ENCODE data around the gene FOXP1. TPM values are rescaled to one million over a fixed set of nuclear protein-coding genes. Genes with fewer than 3 reads are reported as not detected.

The FOXP1 gene
- total and polyA plus RNA-seq, 2 of the 8 experiments (the other 6 are each of a cell fraction or from before 2014, with no cell fraction given), result 13.9 to 25.4 TPM

DNA sequence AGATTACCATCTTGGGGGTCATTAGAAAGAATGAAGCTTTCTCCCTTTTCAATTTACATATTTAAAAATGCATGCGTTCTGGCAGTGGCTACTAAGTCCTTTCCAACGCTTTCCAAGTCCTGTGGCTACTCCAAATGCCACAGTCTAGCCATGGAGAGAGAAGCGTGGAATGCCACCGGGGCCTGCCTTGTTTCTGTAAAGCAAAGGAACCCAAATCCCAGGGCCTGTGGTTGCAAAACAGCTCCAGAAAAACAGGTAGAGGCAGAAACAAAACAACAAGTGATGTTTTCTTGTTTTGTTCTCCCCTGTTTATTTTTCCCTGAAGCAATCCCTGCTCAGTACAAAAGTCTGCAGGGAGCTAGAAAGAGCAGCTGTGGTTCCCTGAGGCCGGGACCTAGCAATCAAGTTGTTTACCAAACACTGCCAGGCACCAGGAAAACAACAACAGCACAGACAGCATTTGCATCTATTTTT, 85.5 kb downstream of the FOXP1 start (continued):
- TF ChIP-seq ZNF274 (IDR thresholded peaks at IDR 0.05; ENCODE audit: borderline replicate concordance, extremely low read depth, low read length) (no peak), PHF8 (conservative IDR thresholded peaks at IDR 0.05; ENCODE audit: low read depth, low read length) (no peak), SIN3A (conservative IDR thresholded peaks at IDR 0.05 in 1 of 2, IDR thresholded peaks at IDR 0.05 in 1 of 2; ENCODE audit: low read depth in 1 of 2, low read length in 2 of 2) (no peak), RFX5 (IDR thresholded peaks at IDR 0.05; ENCODE audit: borderline replicate concordance, low read depth, low read length) (no peak), EZH2 (IDR thresholded peaks at IDR 0.05; ENCODE audit: low read depth, low read length, severe bottlenecking) (no peak), CBX5 (IDR thresholded peaks at IDR 0.05; ENCODE audit: low read depth, low read length) (no peak)

Data from H1 (cell line).